Stimulated activated CD8-positive, alpha-beta memory T cell treated with anti-CD3 and anti-CD28 coated beads, Interleukin-2, amount 100 ng/mL, for 1 hour (primary cell): ENCODE measurements around the gene INCENP.
"Not testable (repeated sequence)": the region's sequence is repeated elsewhere in the genome, so short reads cannot be mapped to it uniquely, and the experiment has no call there.

Source experiments
- DNase-seq, 2 donors: peaks; one replicate each; pipeline ENCODE4 v3.0.0-alpha.2; 2020; ENCODE audit warnings: low read depth in 2 of 2

The INCENP gene

GRCh38 chr11:62171261-62171723 lies 47.5 kb downstream of the INCENP start:
- peak; percentile 27 to 46 for DNase-seq

- DNase-seq, result no peak
Observed at GRCh38 chr11:62172294-62172693, 48.5 kb downstream of the INCENP start.

DNA sequence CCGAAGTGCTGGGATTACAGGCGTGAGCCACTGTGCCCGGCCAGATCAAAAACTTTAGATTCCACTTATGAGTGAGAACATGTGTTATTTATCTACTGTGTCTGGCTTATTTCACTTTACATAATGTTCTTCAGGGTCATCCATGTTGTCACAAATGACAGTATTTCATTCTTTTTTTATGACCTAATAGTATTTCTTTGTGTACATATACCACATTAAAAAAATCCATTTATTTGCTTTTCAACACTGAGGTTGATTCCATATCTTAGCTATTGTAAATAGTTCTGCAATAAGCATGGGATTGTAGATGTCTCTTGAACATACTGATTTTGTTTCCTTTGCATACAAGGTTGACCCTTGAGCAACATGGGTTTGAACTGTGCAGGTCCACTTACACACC lies 53.0 kb downstream of the INCENP start:
- DNase-seq, result no peak

DNA sequence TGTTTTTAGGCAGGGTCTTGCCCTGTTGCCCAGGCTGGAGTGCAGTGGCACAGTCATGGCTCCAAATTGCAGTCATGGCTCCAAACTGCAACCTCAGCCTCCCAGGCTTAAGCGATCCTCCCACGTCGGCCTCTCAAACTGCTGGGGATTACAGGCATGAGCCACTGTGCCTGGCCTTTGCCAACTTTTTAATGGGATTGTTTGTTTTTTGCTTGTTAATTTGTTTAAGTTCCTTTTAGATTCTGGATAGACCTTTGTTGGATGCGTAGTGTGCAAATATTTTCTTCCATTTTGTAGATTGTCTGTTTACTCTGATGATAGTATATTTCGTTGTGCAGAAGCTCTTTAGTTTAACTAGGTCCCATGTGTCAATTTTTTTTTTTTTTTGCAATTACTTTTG lies 56.2 kb downstream of the INCENP start:
- no peak for DNase-seq

GRCh38 chr11:62181097-62181496 lies 57.3 kb downstream of the INCENP start:
- no peak for DNase-seq

DNA sequence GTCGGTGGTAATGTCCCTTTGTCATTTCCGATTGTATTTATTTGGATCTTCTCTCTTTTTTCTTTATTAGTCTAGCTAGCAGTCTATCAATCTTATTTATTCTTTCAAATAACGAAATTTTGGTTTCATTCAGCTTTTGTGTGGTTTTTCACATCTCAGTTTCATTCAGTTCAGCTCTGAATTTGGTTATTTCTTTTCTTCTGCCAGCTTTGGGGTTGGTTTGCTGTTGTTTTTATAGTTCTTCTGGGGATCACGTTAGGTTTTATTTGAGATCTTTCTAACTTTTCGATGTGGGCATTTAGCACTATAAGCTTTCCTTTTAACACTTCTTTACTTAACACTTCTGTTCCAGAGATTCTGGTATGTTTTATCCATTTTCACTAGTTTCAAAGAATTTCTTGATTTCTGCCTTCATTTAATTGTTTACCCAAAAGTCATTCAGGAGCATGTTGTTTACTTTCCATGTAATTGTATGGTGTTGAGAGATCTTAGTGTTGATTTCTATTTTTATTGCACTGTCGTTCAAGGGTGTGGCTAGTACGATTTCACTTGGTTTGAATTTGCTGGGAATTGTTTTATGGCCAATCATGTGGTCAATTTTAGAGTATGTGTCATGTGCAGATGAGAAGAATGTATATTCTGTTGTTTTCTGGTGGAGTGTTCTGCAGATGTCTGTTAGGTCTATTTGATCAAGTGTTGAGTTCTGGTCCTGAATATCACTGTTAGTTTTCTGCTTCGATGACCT lies 58.5 kb downstream of the INCENP start:
- DNase-seq, result no peak

DNA sequence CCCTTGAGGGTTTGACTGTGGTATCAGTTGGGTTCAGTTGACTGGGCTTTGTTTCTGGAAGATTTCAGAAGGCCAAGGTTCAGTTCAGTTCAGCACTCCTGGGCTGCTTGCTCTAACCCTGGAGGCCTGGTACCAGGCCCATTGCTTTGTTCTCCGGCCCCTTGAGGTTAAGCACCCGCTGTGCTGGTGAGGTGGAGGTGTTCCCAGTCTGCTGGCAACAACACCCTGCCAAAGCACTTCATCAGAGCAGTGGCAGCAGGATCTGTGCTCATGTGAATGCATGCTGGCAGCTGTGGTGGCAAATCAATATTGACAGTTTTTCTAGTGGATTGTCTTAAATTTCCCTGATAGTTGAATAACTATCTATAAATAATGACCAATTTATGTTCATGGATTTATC lies 62.4 kb downstream of the INCENP start:
- no peak for DNase-seq

GRCh38 chr11:62190011-62190410 lies 66.2 kb downstream of the INCENP start, which contains the start of gene SCGB1D1:
Gene SCGB1D1, plus strand, starts transcription at chr11:62190216. Its CDS starts 69 bp downstream, at chr11:62190285.
- no peak for DNase-seq

- no peak for DNase-seq
Observed at GRCh38 chr11:62193952-62194351, 70.1 kb downstream of the INCENP start.

- not testable (repeated sequence) for DNase-seq
Observed at GRCh38 chr11:62195010-62195409, 71.2 kb downstream of the INCENP start.

DNA sequence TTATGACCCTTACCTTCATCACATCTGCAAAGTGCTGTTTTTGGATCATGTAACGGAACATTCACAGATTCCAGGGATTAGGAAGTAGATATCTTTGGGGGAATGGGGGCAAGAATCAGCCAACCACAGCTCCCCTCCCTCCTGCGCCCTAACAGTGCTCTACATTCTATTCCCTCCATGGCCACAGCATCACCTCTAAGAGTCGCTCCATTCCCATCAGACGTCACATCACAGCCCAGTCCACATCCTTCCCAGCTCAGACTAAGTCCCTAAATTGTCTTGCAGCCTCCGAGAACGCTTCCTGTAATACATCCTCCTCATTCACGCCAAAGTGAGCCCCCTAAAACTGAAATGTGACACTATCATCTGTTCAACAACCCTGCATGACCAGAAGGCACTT lies 72.1 kb downstream of the INCENP start:
- DNase-seq, result no peak

- DNase-seq, result not testable (repeated sequence)
Observed at GRCh38 chr11:62197400-62197799, 73.6 kb downstream of the INCENP start.

- no peak for DNase-seq
Observed at GRCh38 chr11:62201376-62201775, 77.6 kb downstream of the INCENP start.
